ENCODE data around the gene KCNA5. TPM values are rescaled to one million over a fixed set of nuclear protein-coding genes. Genes with fewer than 3 reads are reported as not detected.

The KCNA5 gene
- total and polyA plus RNA-seq, 2 experiments from 2014 or later, result 0.31 to 0.44 TPM

DNA sequence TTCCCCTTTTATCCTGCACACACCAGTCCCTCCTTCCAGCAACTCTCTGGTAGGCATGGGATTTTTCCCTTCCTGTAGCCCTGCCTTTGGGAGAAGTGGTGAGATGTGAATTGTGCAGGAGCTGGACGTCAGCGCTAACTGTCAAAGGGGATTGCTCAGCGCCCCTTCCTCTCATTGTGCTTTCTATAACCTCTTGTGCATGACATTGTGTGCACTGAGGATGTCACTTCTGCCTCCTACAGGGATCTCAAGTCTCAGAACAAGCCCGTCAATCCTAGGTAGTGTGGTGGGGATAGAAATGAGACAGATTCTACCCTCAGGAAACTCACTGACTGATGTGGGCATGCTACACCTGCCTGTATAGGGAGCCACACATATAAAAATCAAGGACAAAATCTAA is 8.7 kb downstream of the KCNA5 start (continued):
- TF ChIP-seq ZNF462 (CRISPR knock-in tag; IDR thresholded peaks at IDR 0.05) (no peak), ZNF114 (CRISPR knock-in tag; IDR thresholded peaks at IDR 0.05) (no peak)
- TF ChIP-seq, protein P1, sequence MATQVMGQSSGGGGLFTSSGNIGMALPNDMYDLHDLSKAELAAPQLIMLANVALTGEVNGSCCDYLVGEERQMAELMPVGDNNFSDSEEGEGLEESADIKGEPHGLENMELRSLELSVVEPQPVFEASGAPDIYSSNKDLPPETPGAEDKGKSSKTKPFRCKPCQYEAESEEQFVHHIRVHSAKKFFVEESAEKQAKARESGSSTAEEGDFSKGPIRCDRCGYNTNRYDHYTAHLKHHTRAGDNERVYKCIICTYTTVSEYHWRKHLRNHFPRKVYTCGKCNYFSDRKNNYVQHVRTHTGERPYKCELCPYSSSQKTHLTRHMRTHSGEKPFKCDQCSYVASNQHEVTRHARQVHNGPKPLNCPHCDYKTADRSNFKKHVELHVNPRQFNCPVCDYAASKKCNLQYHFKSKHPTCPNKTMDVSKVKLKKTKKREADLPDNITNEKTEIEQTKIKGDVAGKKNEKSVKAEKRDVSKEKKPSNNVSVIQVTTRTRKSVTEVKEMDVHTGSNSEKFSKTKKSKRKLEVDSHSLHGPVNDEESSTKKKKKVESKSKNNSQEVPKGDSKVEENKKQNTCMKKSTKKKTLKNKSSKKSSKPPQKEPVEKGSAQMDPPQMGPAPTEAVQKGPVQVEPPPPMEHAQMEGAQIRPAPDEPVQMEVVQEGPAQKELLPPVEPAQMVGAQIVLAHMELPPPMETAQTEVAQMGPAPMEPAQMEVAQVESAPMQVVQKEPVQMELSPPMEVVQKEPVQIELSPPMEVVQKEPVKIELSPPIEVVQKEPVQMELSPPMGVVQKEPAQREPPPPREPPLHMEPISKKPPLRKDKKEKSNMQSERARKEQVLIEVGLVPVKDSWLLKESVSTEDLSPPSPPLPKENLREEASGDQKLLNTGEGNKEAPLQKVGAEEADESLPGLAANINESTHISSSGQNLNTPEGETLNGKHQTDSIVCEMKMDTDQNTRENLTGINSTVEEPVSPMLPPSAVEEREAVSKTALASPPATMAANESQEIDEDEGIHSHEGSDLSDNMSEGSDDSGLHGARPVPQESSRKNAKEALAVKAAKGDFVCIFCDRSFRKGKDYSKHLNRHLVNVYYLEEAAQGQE (IDR thresholded peaks at IDR 0.05; ENCODE audit: unreplicated experiment), result no peak

DNA sequence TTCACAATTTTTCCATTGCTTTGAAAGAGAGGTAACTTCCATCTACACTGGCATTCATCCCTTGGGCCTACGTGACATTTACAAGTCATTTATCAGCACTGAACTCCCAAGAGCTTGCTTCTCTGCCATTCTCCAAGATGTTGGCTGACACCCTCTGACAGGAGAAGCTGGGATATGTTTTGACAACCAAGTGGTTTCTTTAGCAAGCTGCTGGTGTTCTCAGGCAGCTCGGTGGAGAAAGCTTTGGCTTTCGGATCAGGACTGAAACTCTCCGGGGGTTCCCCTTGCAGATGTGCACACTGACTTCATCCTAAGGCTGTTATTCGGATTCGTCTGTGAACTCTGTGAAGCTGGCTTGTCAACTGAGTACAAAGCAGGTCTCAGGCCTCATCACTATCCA is 15.7 kb downstream of the KCNA5 start:
- DNase-seq (ENCODE audit: low spot score), result no peak
- Mint-ChIP-seq H3K4me1 (no peaks in the 10 kb centered on the region), H3K27ac (no peak overlapping the region), H3K4me3 (no peak overlapping the region), H3K27me3 (ENCODE audit: insufficient read depth, low read depth, poor library complexity) (peaks cover 8% of the 10 kb centered on the region), H3K9me3 (no peaks in the 10 kb centered on the region), H3K36me3 (ENCODE audit: low read depth) (no peaks in the 10 kb centered on the region)
- no peak overlapping the region for H3K4me3 ChIP-seq
- no peaks in the 10 kb centered on the region for H3K27me3 ChIP-seq (ENCODE audit: insufficient read depth)
- H3F3A ChIP-seq (replicated peaks; ENCODE audit: low read depth), result no peaks in the 10 kb centered on the region
- no peak overlapping the region for H3K27ac ChIP-seq (ENCODE audit: low read depth)
- no peaks in the 10 kb centered on the region for H4K20me1 ChIP-seq (replicated peaks; ENCODE audit: insufficient read depth)
- no peak for ATAC-seq
- H3K4me2 ChIP-seq, result no peak overlapping the region
- no peaks in the 10 kb centered on the region for H3K9me2 ChIP-seq (ENCODE audit: insufficient read depth)
- H3K36me3 ChIP-seq (ENCODE audit: insufficient read depth), result no peaks in the 10 kb centered on the region
- H3K79me2 ChIP-seq (replicated peaks; ENCODE audit: insufficient read depth), result no peaks in the 10 kb centered on the region
- no peaks in the 10 kb centered on the region for H3K4me1 ChIP-seq (ENCODE audit: insufficient read depth)
- H2AFZ ChIP-seq, result no peak overlapping the region
- TF ChIP-seq ZNF462 (CRISPR knock-in tag; IDR thresholded peaks at IDR 0.05), result no peak
- TF ChIP-seq EZH2phosphoT487 (IDR thresholded peaks at IDR 0.05; ENCODE audit: unreplicated experiment), result no peak
- TF ChIP-seq NANOG (IDR thresholded peaks at IDR 0.05; ENCODE audit: borderline replicate concordance), result no peak
- no peak for TF ChIP-seq POLR2AphosphoS5 (IDR thresholded peaks at IDR 0.05; ENCODE audit: low read depth)

All from GM23338 (cell line).